HG03060 (cell line): ENCODE results near the gene CD247.

Experiments used
- ATAC-seq: cut with Tn5 transposase; IDR thresholded peaks from one replicate; pipeline ENCODE4 v1.9.1; 2021; ENCODE audit warnings: low read depth, moderate number of reproducible peaks; ENCODE audit not compliant: unreplicated experiment

Gene CD247

DNA sequence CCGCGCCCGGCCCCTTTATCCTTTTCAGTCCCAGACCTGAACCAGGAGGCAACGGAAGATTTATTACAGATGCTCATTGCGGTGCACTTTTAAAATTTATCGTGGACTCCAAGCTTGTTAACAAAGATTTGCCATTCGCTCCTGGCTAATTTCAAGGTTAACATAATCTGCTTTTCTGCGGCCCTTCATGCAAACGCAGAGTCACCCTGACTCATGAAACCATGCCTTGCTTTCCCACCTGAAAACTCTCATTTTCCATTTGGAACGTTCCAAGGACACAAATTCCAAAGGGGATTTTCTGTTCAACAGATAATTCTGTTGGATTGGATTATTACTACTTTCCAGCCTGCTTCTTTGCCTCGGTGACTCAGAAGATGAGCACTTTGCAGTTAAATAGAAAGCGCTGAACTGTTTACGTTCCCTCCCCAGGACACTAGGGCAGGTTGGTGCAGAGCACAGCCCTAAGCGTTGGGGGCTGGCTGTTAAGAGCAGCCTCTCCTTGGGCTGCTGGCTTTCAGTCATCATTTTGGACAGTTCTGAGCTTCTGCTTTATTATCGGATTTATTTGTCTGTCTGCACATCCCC, 51.1 kb downstream of the CD247 start:
- no peak for ATAC-seq

DNA sequence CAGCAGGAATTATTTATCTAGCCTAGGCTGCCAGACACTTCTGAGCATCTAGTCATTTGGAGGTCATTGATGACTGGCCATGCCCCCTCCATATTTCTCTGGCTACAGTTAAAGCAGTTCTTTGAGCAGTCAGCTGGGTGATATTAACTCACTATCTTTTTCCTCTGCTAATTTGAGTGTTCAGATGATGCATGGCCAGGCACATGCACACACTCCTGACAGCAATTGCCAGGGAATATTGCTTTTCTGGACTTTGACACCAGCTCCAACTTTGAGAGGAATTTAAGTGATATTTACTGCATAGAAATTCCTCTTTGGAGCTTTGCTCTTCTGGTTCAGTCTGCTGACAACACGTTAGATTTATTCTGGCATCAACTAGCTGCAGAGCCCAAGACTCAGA, 52.6 kb downstream of the CD247 start:
- ATAC-seq, result no peak

DNA sequence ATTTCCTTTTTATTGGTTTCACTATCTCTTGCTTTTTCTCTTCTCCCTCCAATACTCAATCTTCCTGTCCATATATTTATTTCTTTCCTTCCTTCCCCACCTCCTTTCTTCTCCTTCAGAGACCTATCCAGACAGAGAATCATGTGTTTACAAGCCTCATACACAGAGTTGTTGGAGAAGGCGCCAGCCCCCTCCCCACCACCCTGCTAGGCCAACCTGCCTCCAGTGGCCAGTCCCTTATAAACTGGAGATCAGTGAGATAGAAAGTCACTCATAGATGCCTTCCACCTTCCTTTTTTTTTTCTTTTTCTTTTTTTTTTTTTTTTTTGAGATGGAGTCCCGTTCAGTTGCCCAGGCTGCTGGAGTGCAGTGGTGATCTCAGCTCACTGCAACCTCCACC, 53.3 kb downstream of the CD247 start:
- ATAC-seq, result no peak

DNA sequence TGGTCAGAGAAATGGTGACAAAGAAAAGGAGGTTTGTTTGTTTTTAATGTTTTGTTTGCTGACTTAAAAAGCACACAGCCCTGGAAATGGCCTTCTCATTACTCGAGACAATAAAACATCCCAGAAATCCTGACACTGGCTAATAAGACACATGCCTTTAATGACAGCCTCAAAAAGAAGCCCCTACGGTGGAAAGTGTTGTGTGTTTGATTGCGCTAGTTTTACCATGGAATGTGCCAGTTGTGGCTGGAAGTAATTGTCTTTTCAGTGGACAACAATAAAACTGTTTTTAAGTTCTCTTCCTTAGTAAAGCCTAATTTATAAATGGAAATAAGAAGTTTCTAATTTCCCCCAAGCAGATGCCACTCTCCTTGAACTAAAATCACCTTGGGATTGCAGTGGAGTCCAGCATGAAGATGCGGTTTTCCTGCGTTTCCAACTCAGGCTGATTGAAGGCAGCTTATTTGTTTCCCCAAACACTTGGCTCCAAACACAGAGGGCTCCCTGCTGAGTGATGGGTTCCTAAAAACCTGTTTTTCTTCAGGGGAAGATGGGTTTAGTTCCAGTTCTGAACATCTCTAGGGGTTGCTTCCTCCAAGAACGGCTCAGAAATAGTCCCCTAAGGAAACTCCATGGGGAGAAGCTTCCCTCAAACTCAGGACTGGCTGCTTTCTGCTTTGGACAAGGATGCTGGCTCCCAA, 54.3 kb downstream of the CD247 start:
- ATAC-seq, result no peak

DNA sequence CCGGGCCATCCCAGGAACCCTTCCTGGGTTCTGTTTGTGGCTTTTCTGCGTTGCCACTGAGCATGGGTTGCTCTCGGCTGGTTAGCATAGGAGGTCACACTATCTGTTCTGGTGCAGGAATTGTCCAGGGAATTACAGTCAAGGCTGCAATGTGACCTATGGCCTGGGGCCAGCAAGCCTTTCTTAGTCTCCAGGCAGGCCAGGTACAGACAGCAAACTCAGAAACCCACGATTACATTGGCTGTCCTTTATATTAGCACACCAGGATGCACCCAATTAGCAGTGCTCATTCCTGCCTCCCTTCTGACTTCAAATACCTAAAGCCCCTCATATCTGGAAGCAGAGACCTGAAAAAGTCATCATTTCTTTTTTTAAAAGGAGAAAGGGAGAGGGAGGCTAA, 55.2 kb downstream of the CD247 start:
- ATAC-seq, result no peak

DNA sequence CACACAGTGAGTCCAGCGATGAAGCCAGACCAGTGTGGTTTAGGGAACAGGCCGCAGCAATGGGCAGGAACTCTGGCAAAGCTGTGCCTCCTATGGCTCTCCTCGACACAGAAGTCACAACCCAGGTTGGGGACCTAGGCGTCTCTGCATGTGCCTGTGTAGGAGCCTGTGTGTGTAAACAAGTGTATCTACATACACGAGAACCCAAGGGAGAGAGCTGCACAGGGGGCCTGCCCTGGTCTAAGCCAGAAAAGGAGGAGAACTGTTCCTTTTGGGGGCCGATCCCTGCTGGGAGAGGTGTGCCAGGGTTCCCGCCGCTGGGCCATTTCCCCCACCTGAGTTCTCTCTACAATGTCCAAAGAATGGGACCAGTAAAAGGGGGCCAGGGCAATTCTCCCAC, 56.0 kb downstream of the CD247 start:
- ATAC-seq, result no peak

DNA sequence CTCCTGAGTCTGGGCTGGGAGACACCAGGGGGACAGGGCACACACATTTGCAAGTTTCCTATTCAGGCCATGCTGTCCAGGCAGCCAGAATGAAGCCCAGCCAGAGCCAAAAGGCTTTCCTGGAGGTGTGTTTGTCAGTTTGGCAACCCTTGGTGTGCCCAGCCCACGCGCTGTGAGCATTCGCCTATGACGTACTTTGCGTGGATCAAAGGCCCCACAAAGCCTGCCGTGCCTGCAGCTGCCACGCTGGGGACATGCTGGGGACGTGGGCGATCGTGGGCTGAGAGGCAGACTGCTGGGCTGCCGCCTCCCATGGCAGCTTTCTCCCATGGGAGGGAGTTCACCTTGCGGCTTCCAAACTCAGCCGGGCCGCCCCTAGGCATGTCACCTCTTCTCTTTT, 57.5 kb downstream of the CD247 start:
- no peak for ATAC-seq

DNA sequence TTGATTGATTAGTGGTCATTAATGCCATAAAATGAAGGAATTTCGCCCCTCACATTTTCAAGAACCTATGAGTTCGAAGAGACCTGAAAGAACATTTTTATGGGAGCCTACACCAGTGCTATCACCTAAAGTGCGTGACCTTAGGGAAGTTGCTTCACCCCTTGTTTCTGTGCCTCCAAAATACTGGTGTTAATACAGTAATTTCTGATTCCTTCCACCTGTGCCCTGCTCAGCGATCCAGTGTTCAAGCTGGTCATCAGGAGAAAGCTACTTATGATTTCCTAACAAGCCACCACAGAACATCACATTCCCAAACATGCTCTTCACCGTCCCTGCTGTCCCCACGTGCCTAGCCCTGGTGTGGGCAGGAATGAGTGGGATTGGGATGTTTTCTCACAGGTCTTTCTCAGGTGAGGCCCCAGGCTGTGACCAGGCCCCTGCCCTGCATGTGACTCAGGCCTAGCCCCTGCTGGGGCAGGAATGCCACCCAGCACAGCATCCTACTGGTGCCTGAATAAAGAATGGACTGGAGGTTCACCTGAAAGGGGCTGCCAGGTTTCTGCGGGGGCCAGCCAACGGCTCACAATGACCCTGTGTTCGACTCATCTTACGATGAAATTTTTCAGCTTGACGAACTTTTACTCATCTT, 60.3 kb downstream of the CD247 start:
- ATAC-seq, result no peak

DNA sequence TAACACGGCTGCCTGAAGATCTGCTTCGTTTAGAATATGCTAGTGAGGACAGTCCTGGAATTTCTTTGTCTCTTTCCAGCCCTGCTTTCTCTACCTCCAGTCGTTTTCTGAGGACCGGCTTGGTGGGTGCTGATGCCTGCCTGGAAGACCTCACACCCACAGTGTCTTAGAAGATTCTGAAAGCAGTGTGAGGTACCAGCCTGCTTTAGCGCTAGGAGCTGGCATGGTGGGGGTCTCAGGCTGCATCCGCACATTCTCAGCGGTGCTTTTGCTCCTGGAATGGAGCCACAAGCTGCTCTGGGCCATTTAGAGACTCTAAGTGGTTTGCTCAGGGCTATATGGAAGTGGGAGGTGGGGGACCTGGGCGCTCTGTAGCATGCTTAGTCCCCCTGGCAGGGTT, 61.4 kb downstream of the CD247 start:
- ATAC-seq, result no peak

DNA sequence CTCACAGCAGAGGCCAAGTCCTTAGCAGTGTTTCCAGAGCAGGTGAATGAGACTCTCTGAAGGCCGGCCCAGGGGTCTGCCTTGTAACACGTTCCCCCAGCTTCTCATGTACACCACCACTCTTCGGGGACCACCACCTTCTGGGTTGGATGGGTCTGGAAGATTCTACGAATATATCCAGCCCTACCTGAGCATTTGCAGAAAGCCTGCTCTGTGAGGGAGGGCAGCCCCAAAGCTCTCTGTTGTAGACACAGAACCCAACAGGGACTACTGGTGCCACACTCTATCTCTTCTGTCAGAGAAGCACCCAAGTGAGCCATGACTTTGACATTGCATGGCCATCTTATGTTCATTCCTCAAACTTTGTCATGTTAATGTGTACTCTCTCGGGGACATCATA, 61.8 kb downstream of the CD247 start:
- no peak for ATAC-seq

DNA sequence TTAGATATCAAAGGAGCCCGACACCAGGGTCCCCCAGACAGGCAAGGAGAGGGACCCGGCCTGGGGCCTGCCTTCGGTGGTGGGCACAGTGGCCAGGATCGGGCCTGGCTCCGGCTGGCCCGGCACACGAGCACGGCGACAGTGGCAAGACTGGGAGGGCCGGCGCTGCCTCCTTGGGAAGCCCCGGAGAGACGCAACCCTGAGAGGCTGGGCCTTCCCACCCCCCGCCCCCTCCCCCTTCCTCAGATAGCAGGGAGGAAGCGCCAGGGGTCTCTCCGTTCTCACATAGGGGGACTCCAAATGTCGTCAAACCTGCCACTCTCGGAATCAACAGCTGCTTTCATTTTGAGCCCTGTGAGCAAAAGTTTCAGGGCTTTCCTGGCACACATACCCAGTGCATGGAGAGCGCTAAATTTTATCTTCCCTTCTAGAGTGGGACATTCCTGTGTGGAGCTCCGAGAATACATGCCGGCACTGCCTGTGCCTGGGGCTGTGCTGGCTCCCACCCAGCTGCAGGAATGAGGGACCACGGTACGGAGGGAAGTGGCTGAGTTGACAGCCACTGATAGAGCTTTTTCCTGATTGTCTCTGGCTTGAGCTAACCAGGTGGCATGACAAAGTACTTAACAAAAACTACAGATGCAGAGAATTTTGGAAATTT, 62.4 kb downstream of the CD247 start:
- ATAC-seq, result no peak

DNA sequence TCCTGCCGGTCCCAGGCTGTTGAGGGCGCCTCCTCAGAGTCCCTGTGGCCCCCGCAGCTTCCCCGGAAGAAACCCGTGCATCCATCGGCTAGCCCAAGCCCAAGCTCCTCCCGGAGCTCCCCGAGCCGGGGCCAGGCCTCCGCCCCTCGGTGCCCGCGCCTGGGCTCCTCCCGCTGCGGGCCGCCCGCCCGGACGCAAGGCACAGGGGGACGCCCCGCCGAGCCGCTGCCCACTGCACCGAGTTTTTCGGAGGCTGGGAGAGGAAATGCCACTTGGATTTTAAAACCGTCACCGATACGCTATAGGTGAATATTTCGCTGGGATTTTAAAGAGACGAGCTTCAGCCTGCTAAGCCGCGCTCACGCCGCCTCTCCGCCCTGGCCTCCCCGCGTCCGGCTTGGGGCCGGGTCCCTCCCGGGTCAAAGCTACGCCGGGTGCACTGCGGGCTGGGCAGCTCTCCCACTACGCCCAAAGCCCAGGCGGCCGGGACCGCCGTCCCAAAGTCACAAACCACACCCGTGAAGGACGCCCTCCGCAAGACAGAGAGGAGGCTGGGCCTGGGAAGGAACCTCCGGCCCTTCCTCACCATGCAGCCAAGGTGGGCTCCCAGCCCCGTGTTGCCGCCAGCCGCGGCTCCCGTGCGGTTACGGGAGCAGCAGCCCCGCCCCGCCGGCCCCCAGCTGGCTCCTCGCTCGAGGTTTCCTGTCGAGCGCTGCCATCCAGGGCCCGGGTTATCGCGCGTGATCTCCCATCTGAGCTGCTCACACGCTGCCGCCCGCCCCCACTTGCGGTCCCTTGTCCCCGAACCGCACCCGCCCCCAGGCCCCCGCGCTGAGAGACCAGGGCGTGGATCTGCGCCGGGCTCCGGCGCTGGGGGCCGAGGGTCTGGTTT, 63.2 kb downstream of the CD247 start:
- no peak for ATAC-seq

DNA sequence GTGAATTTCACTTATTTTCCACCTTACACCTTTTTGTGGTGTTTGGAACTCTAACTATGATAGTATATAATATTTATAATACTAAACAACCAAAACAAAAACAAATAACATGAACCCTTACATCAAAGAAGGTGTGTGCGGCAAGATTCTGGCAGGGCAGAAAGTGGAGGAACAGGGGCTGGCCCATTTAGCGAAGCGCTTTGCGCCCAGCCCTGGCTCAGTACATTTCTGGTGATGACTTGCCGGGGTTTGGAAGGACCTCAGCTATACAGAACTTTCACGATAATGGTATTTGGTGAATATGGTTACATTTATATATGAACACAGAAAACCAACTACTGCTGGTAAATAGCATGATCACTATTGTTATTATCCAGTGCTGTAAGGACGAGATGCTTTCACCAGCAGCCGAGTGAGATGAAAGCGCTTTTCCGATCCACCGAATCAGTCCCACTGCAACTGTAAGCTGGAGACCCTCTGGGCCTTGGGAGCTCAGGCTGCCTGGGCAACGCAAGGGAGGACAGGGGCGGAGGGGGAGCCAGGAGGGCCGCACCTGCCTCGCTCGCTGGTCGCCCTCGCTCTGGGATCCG, 63.9 kb downstream of the CD247 start:
- no peak for ATAC-seq

DNA sequence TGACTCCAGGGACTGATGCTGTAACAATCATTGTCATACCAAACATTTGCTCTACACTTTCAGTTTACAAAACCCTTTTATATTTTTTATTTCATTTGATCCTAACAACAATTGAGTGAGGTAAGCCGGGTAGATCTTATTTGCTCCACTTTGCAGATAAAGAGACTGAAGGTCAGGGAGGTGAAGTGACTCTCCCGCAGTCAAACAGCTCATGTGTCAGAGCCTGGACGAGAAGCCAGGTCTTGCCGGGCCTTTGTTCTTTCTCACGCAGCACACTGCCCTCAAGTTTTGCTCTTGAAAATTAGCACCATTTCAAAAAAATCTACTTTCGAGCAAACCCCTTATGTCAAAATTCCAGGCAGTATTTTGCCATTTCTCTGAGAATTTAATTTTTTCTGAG, 65.2 kb downstream of the CD247 start:
- no peak for ATAC-seq

DNA sequence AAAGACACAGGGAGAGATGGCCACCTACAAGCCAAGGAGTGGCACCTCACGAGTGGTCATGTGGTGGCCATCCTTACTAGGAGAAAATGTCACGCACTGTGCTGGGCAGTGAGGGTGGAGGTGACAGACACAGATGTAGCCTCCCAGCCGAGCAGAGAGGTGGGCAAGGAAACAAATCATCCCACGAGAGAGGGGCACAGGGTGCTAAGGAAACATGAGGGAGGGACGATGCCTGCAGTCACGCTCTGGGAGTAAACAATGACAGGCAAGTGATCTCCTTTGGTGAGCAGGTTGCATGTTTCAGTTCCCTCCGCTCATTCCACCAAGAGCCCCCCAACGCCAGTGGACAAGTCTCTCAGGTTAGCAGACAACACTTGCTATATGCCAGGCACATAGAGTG, 65.8 kb downstream of the CD247 start:
- no peak for ATAC-seq

DNA sequence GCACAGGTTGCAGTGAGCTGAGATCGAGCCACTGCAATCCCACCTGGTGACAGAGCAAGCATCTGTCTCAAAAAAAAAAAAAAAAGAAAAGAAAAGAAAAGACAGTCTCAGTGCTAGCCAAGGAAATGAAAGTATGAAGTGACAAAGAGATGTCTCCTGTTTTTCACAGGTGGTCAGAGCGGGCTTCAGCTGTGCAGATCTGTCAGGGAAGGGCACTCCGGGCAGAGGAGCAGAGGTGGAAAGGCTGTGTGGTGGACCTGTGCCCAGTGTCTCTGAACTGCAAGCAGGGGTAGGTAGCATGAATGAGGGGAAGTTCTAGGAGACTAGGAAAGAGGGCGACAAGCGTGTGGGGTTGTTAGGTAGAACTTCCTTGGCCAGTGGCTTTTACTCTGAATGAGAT, 67.5 kb downstream of the CD247 start:
- no peak for ATAC-seq

DNA sequence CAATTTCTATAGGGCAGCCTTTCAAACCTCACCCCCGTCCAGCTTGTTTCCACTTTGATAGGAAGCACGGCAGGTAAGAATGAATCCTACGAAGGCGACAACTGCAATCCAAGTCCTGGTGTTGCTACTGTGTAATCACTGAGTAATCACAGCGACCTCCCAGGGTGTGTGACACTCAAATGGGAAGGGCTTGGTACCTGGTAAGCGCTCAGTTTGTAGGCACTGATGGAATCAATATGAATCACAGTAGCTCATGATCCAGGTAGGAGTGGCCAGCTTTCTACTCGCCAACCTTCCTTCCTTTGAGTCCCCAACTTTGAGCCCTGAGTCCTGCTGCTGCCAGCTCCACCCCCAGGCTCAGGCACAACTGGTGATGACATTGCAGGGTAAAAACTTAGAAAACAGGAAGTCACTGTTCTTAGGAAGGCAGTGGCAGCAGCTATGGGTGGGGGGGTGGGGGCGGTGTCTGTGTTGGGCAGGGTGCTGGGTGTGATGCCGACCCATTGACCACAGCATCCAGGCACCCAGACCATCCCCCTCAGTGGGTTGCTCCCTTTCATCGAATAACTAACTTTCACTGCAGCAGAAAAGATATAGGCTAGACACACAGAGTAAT, 70.7 kb downstream of the CD247 start:
- no peak for ATAC-seq

DNA sequence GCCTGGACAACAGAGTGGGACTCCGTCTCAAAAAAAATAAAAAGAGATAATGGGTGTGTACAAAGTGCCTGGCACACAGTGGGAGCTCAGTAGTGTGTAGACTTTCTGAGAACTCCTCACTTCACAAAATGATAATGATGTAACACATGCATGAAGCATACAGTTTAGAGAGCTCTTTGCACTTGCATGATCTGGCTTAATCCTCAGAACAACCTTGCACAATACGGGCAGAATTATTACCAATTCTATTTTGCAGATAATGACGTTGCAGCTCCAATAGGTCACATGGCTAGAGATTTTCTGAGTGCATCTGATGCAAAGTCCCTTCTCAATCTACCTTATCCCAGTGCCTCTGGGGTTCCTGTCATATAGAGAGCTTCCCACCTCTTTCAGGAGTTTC, 71.4 kb downstream of the CD247 start:
- ATAC-seq, result no peak

DNA sequence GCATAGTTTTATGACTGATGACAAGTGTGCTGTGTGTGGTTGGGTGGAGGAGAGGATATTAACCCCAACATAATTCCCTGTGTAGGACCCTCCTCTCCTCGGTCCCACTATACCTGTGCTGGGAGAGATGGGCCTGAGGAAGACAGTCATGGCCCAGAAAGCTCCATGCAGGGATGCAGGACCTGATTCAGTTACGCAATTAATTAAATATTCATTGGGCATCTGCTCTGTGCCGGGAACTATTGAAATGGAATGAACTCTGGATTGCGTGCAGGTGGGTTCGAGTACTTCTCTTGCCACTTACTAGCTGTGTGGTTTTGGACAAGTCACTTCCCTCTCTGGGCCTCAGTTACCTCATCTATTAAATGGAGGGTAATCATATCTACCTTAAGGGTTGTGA, 74.6 kb downstream of the CD247 start:
- ATAC-seq, result no peak
